Iris pigment epithelial cell (primary cell): ENCODE data around the gene FOXB1.

ENCODE experiments used
- DNase-seq: peaks from one replicate; pipeline ENCODE4 v3.0.0-alpha.2; 2011; ENCODE audit warnings: low read depth

The FOXB1 gene

DNA sequence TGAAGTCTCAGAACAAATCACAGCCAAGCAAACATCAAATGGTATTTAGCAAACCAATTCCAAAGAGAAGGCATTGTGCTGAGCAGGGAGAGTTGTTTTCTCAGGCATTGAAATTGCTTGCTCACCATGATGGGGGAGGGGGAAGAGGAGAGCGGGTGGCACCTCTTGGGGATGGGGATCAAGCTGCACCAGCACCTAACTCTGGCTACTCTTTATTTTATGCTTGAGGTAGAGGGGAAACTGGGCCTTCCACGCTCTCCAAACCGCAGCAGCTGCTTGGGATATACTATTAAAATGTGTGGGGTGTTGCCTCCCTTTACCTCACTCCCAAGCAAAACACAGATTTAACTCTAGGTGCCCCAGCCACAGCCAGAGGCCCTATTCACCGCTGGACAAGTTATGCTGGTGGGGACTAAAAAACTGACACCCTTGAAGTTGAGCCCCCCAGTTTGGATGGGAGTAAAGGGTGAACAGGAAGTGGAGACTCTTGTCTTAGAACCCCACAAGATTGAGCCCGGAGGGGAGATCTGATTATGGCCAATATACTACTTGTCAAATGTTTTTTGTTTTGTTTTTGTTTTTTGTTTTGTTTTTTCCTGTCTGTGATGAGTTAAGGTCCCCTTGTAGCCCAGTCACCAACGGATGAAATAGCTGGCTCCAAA is 5.0 kb upstream of the FOXB1 start:
- no peak for DNase-seq

DNA sequence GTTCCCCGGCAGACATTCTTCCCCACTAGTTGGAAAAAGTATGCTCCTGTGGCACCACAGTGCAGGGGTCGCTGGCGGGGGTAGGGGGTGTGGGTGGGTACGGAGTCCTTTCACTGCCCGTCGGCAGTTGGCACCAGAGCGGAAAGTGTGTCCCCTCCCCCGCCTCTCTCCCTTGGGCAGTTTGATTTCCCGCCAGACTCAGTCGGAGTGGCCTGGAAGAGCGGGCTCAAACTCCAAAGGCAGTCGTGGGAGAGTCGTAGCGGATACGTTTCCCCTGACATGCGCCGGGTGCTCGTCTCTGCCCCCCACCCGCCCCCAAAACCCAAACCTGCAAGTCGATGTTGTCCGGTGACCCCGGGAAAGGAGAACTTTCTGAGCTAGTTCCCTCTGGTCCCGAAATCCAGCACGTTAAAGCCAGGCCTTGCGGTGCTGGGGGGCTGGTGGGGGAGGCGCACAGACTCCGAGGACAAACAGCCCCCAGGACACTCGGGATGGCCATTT is 4.4 kb upstream of the FOXB1 start:
- no peak for DNase-seq

DNA sequence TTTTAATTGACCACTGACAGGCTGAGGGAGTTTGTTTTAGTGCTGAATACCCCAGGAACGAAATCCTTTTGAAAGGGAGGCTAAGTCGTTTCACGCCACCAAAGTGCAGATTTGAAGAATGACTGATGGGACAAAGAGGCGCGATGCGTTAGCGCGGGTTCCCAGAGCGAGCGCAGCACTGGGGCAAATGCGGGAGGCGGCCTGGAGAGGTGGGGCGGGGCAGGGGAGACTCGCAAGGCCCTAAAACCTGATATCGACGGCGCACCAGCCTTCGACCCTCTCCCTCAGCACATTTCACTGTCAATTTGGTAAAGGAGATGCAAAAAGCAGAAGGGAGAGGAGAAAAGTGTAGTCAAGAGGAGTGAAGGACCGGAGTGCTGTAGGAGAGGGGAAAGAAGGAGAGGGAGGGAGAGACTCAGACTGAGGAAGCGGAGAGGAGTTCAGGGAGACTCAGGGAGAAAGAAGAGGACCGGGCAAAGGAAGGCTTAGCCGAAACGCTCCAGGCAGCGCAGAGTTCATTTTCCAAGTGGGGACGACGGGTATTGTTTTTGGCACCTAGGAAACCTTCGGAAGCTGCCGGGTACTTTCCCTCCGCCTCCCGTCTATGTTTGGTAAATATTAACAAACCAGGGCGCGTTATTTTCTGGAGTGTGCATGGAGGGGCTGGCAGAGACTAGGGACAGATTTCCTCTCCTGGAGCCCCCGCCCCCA is 3.8 kb upstream of the FOXB1 start:
- DNase-seq: no peak

DNA sequence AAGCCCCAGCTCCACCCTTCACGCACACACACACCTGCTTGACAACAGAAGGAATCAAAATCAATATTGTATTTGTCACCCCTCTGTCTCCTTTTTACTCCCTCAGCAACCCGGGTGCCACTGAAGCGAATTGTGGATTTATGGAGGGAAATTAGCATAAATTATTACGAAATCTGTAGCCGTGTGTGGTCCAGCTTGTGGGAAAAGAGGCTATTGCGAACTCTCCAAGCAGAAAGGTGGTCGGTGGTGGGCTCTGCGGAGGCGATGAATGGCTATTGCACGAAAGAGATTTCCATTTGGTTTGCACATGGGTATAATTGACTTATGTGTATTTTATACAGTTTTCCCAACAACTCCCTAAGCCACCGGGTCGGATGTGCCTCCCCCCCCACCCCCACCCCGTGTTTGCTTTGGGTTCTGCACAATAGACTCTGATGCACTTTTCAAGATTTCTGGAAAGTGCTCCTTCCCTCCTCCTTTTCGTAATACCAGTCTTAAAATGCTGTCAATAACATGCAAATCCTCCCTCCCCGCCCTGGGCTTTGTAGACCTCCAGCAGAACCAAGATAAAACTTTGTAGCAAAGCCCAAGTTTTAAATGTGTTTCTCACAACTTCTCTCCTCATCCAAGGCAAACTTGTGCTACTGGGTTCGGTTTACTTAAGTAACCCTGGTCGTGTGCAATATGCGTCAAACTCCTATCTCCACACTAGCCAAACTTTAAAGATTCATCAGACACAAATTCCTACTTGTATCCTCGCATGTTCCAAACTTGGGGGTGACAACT is 3.1 kb upstream of the FOXB1 start:
- no peak for DNase-seq

DNA sequence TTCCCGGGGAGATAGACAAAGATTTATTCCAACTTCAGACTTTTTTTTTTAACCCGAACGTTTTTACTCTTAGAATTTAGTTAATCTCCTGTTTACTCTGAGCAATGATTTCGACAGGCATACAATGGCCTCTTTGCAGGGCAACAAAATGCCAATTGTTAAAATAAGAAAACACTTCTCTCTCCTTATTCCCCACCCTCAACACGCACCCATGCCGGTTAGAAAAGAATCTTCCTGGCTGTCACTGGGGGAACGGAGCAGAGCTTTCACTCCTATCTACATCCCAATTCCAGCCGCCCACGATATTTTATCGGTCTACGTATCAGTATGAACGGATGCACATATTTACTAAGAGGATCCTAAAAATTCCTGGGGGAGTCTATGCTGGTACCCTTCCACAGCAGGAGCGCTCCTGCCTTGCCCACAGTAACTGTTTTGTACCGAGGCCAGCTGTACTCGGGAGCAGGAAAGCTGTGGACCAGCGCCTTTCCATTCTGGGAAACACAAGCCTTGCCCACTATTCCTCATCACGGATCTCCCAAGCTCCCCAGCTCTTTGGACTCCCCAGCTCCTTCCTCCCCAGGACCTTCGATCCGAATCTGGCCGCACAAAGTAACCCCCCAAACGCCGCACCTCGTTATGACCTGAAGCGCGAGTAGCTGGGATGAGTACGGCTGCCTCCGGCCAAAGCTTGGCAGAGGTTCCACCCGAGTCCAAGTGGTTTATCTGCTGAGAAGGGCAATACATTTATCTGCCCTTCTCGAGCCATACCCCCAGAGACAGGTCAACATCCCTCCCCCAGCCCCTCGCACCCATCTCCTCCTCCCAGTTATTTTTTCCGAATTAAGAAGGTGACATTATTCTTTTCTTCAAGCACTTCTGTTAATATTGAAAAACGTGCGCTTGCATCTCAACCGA is 2.2 kb upstream of the FOXB1 start:
- no peak for DNase-seq

DNA sequence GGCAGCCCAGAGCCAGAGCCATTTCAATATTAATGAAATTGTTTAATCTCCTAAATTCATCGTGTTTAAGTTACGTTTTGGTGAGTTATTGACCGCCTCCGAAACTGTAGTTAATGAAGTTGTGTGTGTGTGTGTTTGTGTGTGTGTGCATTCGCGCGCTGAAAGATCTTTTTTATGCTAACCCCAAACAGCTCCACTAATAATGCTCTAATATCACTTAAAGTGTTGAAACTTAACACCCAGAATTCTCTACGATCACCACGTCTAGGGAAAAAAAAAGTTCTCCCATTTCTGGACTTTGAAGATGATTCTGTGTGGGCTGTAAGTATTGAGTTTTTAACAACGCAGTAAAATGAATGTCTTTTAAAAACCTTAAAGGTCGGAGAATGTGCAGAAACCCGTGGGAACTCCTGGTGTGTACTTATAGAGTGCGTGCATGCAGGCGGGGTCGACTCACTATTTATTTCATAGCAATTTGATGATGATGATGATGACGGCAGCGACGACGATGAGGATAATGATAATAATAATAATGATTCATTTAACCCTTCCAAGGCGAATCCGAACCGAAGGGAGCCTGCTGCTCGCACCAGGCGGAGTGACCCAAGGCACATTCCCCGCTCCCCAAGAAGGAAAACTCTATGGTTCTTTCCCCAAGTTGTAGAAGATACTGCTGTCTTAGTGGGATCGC is 1.4 kb upstream of the FOXB1 start:
- DNase-seq: no peak

DNA sequence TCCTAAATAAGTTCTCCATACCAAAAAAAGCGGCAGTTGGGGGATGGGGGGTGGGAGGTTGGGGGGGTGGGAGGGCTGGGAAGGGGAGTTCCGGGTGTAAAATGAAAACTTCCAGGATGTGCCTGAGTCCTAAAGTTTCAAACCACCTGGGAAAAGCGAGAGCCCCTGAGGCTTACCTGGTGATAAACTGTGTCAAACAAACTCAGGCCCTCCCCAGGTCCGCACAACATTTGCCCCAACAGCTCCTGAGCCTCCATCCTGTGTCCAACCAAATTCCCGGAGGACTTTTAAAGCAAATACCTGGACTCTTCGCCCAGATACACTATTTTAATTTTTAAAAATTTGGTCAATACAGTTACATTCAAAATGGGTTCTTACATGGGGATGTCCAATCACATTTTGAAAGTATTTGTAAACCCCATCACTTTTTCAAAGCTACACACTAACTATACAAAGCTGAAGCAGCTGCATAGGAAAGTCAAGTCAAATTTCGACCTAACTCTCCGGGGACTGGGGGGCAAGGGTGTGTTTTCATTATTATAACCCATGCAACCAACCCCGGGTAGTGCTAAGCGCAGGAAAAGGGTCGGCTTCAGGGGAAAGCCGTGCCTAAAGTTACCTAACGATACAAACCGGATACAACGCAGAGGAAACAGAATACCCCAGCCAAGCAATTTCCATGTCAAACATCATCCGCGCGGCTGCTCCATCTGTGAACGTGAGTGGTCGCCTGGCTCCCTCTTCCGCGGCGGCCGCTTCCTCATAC is 685 bp upstream of the FOXB1 start:
- DNase-seq: no peak

DNA sequence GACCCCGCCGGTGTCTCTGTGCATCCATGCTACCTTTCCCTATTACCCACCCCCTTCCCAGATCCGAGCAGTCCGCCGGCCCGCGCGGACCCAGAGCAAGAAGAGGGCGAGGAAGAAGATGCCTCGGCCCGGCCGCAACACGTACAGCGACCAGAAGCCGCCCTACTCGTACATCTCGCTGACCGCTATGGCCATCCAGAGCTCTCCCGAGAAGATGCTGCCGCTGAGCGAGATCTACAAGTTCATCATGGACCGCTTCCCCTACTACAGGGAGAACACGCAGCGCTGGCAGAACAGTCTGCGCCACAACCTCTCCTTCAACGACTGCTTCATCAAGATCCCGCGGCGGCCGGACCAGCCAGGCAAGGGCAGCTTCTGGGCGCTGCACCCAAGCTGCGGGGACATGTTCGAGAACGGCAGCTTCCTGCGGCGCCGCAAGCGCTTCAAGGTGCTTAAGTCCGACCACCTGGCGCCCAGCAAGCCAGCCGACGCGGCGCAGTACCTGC is 788 bp downstream of the FOXB1 start:
- DNase-seq: no peak

DNA sequence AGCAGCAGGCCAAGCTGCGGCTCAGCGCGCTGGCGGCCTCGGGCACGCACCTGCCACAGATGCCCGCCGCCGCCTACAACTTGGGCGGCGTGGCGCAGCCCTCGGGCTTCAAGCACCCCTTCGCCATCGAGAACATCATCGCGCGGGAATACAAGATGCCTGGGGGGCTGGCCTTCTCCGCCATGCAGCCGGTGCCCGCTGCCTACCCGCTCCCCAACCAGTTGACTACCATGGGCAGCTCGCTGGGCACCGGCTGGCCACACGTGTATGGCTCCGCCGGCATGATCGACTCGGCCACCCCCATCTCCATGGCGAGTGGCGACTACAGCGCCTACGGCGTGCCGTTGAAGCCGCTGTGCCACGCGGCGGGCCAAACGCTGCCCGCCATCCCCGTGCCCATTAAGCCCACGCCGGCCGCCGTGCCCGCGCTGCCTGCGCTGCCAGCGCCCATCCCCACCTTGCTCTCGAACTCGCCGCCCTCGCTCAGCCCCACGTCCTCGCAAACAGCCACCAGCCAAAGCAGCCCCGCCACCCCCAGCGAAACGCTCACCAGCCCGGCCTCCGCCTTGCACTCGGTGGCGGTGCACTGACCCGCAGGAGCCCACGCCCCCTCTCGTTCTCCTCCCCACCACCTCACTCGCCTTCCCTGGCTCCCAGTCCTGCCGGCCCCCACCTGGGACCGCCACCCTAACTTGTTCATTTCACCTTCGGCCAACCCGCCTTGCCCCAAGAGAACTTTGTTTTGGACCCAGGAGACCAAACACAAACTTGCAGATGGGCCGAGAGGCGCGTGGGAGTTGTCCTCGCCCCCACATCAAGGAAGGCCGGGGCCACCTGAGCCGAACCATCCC is 1.5 kb downstream of the FOXB1 start:
- no peak for DNase-seq

DNA sequence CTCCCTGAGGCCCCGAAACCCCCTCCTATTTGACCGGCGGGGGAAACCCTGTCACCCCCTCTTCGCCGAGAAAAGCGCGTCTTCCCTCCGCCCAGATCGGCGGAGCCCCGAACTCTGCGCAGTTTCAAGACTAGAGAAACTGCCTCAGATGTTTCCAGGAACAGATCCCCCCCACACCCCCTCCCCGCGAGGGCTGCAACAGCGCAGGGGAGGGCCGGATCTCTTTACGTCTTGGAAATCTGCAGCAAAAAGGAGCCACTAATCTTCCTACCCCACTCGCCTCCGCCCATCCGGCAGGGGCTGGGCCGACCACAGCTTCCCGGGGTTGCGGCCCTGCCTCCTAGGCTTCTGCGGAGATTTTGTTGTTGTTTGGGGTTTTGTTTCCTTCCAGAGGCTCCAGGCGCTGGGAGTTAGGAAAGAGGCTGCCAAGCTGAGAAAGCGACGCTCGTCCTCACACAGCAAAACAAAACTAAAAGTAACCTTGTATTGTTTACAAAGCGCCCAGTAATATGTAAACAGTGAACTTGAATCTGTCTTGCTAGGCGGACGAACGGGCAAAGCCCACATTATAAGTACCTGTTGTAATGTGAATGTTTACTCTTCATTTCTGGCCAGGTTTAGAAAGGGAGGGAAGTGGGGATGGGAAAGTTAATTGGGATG is 2.2 kb downstream of the FOXB1 start:
- peak; percentile 24 for DNase-seq

DNA sequence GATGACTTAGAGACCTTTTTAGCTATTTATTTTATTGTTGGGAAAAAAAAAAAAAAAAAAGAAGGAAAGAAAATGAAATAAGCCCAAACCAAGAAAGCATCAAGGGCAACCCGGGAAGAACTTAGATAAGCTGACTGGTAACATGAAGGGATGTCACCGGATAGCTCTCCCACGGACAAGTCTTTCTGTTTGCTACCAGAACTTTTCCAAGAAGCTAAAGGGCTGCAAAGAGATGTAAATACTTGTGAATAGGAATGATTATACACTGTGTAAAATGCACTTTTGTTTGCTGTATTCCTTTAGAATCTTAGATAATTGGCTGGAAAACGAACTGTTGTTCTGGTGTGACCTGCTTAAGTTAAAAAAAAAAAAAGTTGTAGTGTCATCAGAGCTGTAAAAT is 2.8 kb downstream of the FOXB1 start:
- no peak for DNase-seq

DNA sequence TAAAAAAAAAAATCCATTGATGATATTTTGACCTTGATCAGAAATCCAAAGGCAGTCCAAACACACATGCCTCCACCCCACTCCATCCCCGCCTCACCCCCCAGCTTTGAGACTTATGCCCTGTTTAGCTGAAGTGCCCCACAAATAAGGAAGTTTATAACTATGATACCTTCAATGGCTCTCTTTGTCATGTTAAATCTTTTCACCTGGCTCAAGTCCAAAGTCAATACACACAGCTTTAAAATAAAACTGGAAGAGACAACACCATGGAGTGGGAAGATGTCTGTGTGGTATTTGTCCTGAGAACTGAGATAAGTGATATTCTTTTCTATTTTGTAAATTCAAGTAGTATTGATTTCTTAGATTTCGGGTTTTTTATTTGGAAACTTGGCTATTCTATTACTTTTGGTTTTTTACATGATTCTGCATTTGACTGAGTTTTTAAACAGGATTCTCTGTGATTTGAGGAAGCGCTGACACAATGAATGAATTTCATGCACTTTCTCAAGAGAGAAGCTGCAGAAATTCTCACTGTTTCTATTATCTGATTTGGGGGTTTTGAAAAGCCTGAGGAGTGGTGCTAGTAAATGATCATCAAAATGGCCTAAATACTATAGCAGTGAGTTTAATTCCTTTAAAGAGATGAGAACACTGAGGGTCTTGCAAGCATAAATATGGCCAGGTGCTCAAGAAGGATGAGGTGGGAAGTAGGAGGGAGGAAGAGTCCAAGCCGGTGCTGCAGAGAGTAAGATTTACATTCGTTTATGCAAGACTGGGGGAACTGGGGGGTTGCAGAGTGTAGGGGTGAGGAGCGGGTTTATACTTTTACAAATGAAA is 5.2 kb downstream of the FOXB1 start:
- DNase-seq: no peak

DNA sequence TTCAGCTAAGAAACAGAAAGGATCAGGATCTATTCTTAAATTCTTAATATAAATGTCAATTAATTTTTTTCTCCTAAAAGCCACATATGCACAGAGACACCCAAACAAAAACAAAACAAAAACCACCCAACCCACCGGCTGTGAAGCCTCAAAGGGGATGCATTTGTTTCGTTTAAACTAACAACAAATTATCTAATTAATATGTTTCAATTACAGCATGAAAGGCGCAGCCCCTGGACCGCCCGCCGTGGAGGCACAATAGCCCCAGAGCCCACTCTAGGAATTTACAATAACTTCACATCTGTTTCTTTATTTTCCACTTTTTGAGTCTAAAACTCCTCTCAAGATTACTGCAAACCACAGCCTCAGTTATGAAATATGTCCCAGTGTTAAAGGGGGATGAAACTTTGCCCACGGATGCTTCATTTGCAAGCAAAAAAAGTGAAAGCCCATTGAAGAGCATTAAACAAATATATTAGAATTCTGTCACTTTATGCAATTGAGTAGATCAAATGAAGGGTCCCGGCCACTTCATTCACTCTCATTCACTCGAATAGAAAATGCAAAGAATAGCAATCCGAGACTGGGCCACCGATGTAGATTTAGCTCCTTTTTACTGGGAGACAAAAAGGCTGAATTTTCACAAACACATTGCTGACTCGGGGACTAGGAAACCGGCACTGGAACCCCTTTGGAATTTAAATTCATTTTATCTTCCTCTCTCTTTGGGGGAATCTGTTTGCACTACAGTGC is 6.0 kb downstream of the FOXB1 start:
- no peak for DNase-seq

DNA sequence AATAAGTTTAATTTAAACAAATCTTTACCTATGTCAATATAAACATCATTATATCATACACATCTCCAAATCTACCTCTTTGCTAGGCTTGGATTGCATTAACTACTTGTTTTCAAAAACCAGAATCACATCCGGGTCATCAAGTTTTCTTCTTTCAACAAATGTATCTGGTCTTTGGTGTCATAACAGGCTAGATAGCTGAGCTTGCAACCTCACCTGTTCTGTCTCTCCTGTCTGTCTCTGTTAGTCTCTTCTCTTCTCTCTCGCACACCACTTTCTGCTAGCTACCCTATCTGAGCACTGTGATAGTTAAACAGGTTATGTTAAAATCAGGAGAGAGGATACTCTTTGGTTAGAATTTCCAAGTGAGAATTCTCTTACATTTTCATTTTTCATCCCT is 6.7 kb downstream of the FOXB1 start:
- no peak for DNase-seq

DNA sequence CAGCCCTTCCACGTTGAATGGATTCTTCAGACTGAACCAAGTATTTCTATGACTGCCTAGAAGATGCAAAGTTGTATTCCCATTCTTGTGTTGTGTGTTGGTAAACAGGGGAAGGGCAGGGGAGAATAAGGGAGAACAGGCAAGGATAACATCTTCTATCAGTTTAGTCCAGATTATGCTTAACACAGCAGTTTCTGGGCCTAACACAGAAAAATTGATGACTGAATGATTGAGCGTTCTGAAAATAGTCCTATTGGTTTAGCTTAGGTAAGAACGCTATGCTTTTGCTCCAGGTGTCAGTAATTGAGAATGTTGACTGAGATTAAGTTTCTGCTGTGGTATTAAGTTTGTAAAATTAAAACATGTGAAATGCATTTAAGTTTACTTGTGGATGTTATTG is 8.6 kb downstream of the FOXB1 start:
- no peak for DNase-seq

DNA sequence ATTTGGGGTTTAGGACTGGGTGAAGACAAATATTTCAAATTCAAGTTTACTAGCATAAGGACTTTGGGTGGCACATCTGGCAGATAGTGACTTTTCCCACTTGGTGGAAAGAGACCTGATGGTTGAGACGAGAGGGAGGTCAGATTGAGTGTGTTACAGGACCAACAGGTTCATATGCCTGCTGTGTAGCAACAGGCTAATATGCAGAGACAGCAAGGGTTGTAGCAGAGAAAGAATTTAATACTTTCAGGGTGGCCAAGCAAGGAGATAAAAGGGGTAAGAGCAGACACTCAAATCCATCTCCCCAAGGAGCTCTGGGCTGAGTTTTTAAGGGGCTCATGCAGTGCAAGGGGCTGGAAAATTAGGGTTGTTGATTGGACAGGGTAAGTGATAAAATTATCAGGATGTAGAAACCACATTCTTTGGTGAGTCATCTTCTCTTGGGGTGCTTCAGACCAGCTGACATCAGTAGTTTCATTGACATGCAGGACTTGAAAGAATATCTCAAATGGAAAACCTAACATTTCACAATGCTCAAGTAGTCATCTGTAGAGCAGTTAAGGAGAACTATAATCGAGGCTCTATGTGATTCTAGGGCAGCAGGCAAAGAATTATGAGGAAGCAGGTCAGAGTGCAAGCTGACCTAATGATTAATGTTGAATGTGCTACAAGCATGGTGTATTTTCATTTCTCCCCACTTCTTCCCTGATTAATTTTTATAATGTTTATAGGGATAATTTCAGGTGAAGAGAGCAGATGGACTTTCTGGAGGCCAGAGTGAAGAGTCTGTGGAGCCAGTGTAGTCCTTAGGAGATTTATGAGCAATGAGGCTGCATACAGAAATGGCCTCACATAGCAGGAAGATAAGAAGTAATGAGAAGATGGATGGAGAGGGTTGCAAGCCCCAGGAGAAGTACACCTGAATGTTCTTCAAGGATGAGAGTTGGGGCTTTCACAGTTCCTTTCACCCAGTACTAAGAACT is 13.7 kb downstream of the FOXB1 start:
- peak; percentile 56 for DNase-seq
